Hematopoietic multipotent progenitor cell (in vitro differentiated cells): ENCODE measurements around the gene OR2M3. TPM values are rescaled to one million over a fixed set of nuclear protein-coding genes. Genes with fewer than 3 reads are reported as not detected.
"Not testable (repeated sequence)": the region's sequence is repeated elsewhere in the genome, so short reads cannot be mapped to it uniquely, and the experiment has no call there.

Experiments
- DNase-seq, 3 donors: peaks; one replicate each; pipeline ENCODE4 v3.0.0-alpha.2; 2011 to 2015; ENCODE audit warnings: low read depth in 2 of 3, low spot score in 2 of 3
- total RNA-seq: library from RNA; depleted of rRNA; stranded (reverse); fragments of >200 nt; gene quantifications from one replicate; pipeline ENCODE4 v1.2.3, GENCODE V29; 2012

The OR2M3 gene, protein sequence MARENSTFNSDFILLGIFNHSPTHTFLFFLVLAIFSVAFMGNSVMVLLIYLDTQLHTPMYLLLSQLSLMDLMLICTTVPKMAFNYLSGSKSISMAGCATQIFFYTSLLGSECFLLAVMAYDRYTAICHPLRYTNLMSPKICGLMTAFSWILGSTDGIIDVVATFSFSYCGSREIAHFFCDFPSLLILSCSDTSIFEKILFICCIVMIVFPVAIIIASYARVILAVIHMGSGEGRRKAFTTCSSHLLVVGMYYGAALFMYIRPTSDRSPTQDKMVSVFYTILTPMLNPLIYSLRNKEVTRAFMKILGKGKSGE
- total RNA-seq, result 0.27 TPM

- DNase-seq, result no peak
Measured at GRCh38 chr1:248196965-248197364, at the start of gene OR2M3. Gene OR2M3, plus strand, starts transcription at chr1:248197265. Its CDS starts 5,803 bp downstream, at chr1:248203068.

- no peak for DNase-seq
Measured at GRCh38 chr1:248152056-248152827, 44.8 kb upstream of the OR2M3 start.

- DNase-seq, result peak in 2 of 3 donors; percentile 2 to 6
Measured at GRCh38 chr1:248155927-248156326, 41.1 kb upstream of the OR2M3 start.

- DNase-seq, result no peak
Measured at GRCh38 chr1:248158758-248159157, 38.3 kb upstream of the OR2M3 start.

- no peak for DNase-seq
Measured at GRCh38 chr1:248164031-248164430, 33.0 kb upstream of the OR2M3 start.

DNA sequence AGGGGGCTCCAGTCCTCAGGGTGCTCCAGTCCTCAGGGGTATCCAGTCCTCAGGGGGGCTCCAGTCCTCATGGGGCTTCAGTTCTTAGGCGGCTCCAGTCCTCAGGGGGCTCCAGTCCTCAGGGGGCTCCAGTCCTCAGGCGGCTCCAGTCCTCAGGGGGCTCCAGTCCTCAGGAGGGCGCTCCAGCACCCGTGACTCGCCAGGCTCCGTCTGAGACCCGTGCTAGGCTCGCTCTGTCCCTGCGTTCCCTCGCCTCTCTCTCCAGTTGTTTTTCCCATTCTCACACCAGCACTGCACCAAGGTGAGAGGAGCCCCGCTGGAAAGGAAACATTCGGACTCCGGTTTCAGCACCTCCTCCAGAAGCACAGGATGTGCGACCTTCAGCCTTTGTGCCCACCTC is 31.9 kb upstream of the OR2M3 start:
- no peak for DNase-seq

DNA sequence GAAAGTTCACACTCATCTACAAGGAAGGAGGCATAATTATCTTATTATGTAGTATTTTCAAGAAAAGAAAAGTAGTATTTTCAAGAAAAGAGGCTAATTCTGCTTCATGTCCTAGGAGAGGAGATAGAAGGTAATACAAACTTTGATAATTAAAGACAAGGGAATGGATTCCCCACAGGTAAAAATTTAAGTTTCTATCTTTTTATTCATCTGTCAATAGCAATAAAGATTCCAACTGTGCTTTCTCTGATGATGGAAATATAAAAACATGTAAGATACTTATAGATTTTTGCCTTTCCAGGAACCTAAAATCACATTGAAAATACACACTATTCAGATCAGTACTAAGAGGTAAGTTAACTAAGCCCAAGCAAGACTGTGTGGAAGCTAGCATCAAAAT is 22.5 kb upstream of the OR2M3 start, which contains the start of gene OR2M2:
OR2M2 (plus strand) TSS at position 301 of the 400 bp plus-strand sequence. CDS start 5,165 bp downstream, outside the sequence.
- no peak for DNase-seq

GRCh38 chr1:248183996-248184395 is 13.1 kb upstream of the OR2M3 start:
- DNase-seq, result no peak

GRCh38 chr1:248187363-248187762 is 9.7 kb upstream of the OR2M3 start:
- DNase-seq, result no peak

DNA sequence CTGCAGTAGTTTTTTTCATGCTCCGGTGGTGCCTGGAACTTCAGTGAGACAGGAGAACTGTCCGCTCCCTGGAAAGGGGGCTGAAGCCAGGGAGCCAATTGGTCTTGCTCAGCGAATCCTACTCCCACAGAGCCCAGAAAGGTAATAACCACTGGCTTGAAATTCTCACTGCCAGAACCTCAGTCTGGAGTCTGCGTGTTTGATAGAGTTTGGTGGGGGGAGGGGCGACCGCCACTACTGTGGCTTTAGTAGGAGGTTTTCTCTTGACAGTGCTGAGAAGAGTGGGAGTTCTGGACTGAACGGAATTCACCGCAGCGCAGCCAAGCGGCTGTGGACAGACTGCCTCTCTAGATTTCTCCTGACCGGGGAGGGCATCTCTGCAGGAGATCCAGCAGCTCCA is 8.0 kb upstream of the OR2M3 start:
- DNase-seq, result no peak

GRCh38 chr1:248194117-248194516 is 2.9 kb upstream of the OR2M3 start:
- DNase-seq, result no peak

- no peak for DNase-seq
Measured at GRCh38 chr1:248215880-248216279, 18.8 kb downstream of the OR2M3 start.

DNA sequence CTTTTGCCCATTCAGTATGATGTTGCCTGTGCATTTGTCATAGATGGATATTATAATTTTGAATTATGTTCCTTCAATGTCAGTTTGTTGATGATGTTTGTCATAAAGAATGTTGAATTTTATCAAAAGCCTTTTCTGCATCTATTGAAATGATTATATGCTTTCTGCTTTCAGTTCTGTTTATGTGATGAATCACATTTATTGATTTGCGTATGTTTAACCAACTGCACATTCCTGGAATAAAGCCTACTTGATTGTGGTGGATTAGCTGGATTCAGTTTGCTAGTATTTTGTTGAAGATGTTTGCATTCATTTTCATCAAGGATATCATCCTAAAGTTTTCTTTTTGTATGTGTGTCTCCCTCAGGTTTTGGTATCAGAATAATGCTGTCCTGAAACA is 28.5 kb downstream of the OR2M3 start:
- no peak for DNase-seq

DNA sequence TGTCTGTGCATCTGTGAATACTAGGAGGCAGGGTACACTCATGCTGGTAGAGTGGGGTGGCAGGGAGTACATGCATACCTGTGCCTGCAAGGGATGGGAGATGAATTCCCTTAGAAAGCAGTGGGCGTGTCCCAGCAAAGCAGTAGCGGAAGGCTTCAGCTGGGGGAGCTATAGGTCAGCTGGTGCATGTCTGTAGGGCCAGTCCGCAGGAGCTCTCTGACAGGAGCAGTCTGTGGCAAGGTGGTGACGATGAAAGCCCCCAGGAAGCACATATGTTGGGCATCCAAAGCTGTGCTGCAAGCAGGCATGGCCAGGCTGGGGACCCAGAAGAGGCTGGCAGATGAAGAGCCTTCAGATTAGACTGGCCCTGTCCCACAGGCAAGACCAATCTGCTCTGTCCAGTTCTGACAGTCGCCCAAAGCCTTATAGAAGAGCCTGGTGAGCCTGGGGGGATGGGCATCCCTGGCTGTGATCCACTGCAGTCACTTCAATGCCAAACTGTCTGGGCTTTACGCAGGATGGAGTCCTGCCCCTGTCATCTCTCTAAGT is 32.4 kb downstream of the OR2M3 start:
- DNase-seq, result no peak

DNA sequence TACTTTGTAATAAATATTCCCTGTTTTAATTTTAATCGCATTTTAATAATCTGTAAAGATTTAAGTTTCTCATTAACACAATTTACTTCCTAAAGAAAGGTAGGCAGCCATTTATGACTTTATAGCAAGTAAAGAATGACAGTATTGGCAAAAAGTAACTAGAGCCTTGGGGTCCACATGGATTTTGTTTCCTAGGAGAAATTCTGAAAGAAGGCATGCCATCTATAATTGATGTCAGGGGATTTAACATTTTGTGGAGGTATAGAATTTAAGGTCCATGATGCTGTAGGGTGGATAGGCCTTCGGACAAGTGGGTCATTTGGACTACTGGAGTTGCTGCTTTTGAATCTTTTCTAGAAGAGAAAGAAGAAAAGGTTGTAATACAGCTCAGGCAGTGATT is 34.1 kb downstream of the OR2M3 start, which contains the start of gene OR2M4:
OR2M4 (plus strand) TSS at position 301 of the 400 bp plus-strand sequence. CDS start 7,512 bp downstream, outside the sequence.
- no peak for DNase-seq

DNA sequence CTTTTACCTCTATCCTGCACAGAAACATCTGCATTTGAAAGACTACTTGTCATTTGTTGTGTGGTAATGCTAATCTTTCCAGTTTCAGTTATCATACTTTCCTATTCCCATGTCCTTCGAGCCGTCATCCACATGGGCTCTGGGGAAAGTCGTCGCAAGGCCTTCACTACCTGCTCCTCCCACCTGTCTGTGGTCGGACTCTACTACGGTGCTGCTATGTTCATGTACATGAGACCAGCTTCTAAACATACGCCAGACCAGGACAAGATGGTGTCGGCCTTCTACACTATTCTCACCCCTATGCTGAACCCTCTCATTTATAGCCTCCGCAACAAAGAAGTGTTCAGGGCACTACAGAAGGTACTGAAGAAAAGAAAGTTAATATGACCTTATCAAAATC is 42.4 kb downstream of the OR2M3 start:
- no peak for DNase-seq

- DNase-seq, result peak; percentile 1 to 64 (median 42)
Measured at GRCh38 chr1:248243204-248243603, 46.1 kb downstream of the OR2M3 start.

DNA sequence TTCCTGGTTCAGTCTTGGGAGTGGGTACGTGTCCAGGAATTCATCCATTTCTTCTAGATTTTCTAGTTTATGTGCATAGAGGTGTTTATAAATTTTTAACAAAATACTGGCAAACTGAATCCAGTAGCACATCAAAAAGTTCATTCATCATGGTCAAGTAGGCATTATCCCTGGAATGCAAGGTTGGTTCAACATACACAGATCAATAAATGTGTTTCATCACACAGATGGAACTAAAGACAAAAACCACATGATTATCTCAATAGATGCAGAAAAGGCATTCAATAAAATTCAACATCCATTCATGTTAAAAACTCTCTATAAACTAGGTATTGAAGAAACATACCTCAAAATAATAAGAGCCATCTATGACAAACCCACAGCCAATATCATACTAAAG is 62.2 kb downstream of the OR2M3 start:
- DNase-seq, result not testable (repeated sequence)
